Bronchial smooth muscle cell (primary cell): ENCODE measurements around the gene TLR6. TPM values are rescaled to one million over a fixed set of nuclear protein-coding genes. Genes with fewer than 3 reads are reported as not detected.

Experiments
- total RNA-seq: library from RNA; depleted of rRNA; stranded (reverse); fragments of >200 nt; gene quantifications from 2 replicates; pipeline ENCODE4 v1.2.1, GENCODE V29; 2014

Gene TLR6, protein sequence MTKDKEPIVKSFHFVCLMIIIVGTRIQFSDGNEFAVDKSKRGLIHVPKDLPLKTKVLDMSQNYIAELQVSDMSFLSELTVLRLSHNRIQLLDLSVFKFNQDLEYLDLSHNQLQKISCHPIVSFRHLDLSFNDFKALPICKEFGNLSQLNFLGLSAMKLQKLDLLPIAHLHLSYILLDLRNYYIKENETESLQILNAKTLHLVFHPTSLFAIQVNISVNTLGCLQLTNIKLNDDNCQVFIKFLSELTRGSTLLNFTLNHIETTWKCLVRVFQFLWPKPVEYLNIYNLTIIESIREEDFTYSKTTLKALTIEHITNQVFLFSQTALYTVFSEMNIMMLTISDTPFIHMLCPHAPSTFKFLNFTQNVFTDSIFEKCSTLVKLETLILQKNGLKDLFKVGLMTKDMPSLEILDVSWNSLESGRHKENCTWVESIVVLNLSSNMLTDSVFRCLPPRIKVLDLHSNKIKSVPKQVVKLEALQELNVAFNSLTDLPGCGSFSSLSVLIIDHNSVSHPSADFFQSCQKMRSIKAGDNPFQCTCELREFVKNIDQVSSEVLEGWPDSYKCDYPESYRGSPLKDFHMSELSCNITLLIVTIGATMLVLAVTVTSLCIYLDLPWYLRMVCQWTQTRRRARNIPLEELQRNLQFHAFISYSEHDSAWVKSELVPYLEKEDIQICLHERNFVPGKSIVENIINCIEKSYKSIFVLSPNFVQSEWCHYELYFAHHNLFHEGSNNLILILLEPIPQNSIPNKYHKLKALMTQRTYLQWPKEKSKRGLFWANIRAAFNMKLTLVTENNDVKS
- 0.69 and 0.95 TPM in 2 replicates for total RNA-seq

DNA sequence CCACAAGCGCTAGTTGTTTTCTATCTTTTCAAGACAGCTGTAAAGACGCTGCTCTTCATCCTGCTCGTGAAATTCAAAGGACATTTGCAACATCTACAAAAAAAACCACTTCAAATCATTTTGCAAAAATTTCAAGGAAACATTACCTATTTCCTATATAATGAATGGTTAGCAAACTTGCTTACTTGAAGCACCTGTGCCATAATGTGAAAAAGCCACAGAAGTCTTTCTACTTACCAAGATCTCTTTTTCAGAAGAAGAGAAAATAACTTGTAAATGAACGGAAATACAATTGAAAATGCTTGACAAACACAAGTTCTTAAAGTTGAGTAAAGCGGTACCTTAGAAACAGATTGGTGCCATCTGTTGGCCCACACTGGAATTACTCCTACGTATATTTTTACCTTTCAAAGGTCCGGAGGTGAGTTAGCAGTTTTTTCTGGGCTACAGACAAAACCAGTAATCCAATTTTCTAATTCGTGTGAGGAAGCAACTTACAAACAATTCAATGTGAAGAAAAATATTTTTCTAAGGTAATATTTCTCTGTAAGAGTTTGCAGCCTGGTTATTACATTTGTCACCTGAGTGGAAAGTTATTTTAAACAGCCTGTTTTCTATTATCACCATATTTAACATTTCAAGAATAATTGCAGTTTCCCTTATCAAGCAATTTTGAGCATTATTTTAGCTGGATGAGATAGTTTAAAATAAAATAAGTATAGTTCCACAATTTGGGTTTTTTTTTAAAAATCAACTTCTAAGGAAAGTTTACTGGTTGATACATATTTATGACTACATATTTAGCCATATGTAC is at the start of gene TLR6:
Gene TLR6 (minus strand): TSS at position 294 of the 814 bp plus-strand sequence. CDS start 27,344 bp downstream, outside the sequence.

DNA sequence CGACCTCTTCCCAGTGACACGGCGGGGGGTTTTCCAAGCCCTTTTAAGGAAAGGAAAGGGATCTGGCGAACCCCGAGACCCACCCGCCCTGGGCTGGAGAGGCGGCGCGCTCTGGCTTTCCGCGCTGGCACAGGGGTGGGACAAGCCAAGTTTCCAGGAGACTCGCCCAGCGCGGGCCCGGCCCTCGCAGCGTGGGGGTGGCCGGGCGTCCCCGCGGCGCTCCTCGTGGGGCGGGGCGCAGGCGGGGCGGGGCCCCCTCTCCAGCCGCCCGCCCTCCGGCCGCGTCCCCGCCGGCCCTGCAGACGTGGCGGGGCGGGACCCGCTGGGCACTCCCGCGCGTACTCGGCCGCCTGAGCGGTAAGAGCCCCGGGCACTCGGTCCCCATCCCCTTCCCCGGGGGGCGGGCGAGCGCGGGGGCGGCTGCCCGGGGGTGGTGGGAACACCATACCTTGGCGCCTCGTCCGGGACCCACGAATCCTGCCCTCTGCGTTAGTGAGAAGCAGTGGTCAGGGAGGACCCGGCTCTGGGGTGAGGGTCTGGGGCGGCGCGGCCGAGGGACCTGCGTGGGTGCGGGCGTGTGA is 11.0 kb upstream of the TLR6 start, which contains the start of gene FAM114A1:
Gene FAM114A1 (plus strand): TSS at position 329 of the 581 bp plus-strand sequence. CDS start 10,273 bp downstream, outside the sequence.

DNA sequence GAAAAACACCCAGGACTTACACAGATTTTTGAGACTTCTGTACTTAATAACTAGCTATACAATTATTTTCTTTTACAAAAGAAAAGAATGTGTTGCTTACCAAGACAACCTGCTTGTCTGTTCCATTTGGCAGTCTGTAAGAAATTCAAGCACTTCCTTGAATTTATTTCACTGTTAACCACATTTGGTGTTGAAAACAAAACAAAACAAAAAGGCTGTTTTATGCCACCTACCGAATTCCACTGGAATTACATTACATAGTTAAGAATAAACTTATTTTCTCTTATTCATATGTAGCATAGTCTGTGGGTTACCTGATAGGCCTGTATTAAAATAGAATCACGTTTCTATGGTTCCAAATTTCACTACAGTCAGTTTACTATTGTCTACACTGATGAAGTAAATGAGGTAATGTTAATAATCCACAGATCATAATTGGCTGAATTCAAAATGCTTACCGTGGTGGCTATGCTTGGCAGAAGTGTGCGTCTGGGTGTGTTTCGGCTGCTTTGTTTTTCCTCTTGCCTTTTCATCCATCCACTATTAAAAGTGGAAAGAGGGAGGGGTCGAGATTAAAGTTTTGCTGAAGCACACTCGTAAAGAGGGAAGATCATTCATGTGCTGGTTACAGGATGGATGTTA is 51.8 kb downstream of the TLR6 start, which contains the start of gene TLR1:
Gene TLR1 (minus strand): TSS at position 138 of the 642 bp plus-strand sequence. CDS start 5,960 bp downstream, outside the sequence.

DNA sequence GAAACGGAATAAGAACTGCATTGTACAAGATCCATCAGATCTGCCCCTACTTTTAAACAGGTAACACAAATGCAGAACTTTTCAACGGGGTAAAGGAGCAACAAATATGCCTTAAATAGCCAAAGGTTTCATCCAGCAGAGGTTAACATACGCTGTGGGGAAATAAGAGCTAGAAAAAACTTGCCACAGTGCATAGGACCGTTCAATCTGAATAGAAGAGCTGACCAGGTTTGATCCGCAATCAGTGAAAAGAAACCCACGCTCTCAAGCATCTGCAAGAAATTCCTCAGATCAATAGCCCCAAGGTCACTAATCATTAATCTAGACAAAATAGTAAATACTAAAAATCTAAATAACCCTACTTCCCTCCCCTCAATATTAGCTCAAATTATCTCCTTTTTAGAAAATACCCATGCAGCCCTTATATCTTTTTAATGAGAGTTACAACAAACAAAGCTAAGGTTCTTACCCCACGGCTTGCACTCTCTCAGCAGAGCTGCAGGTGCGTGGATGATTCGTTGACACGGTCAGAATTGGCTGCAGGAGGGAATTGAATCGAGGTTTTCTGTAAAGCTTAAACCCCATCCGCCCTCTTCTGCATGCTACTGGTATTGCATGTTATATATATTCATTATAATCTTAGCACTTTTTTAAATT is 74.0 kb downstream of the TLR6 start, which contains the start of gene TLR10:
Gene TLR10 (minus strand): TSS at position 539 of the 657 bp plus-strand sequence. CDS start 7,400 bp downstream, outside the sequence.

Other genes starting within 250 kb of the TLR6 start
- gene KLF3, start 192.6 kb downstream of the TLR6 start, total RNA-seq: 11.2 and 12.3 TPM in 2 replicates
- gene TLR10, start 73.8 kb downstream of the TLR6 start, total RNA-seq: not detected in 2 replicates
- 1.6 and 1.7 TPM in 2 replicates for gene TLR1, start 52.0 kb downstream of the TLR6 start, total RNA-seq
- gene FAM114A1, start 11.0 kb upstream of the TLR6 start, total RNA-seq: 229 and 375 TPM in 2 replicates
- gene TMEM156, start 175.6 kb upstream of the TLR6 start, total RNA-seq: 0.16 and 0.17 TPM in 2 replicates
- 55.8 and 148 TPM in 2 replicates for gene KLHL5, start 205.4 kb upstream of the TLR6 start, total RNA-seq